ENCODE results near the gene NFYC. TPM values are rescaled to one million over a fixed set of nuclear protein-coding genes. Genes with fewer than 3 reads are reported as not detected.

NFYC gene
- total RNA-seq, 1 experiment from 2014 or later = 61.6 TPM

DNA sequence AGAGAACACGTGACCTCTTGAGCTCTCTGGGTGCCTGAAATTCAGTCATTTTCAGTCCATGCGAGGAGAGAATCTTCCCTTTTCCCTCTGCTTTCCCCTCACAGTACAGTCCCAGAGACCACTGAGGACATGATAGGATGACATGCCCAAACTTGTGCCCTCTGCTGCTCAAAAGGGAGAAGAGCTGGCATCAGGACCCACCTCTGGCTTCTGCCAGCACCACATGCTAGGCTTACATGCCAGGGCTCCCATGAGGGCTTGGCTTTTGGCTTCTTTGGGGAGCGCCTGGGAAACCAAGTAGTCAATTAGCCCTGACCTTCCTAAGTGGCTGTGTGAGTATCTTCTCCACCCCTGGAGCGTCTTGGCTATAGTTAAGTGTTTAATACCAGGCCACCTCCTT is 78.3 kb downstream of the NFYC start:
- DNase-seq = no peak
- Histone ChIP-seq H3K27me3 (replicated peaks; ENCODE audit: control insufficient read depth, insufficient read depth, low read length) (no peaks in the 10 kb centered on the region), H3K9me3 (no peaks in the 10 kb centered on the region), H3K4me1 (no peaks in the 10 kb centered on the region), H3K4me3 (ENCODE audit: low read depth, low read length) (no peak overlapping the region), H3K36me3 (ENCODE audit: control insufficient read depth, insufficient read depth, low read length) (no peaks in the 10 kb centered on the region; the same call in 1 of the 2 replicates)
- no peaks in the 10 kb centered on the region for H3K27me3 Mint-ChIP-seq (ENCODE audit: insufficient read depth, unreplicated experiment)
- H3K4me3 Mint-ChIP-seq (ENCODE audit: unreplicated experiment) = no peak overlapping the region
- no peaks in the 10 kb centered on the region for H3K9me3 Mint-ChIP-seq (ENCODE audit: unreplicated experiment)
- POLR2A ChIA-PET = no interaction called here
- intact Hi-C loops (cut with micrococcal nuclease; ENCODE audit: unreplicated experiment) = no loop called here
- no peak overlapping the region for H3K27ac Mint-ChIP-seq (ENCODE audit: unreplicated experiment)
- no TSS peak for BruUV-seq (replicated peaks)
- H3K4me1 Mint-ChIP-seq (ENCODE audit: low read depth, unreplicated experiment) = no peaks in the 10 kb centered on the region
- TF ChIP-seq, protein P1, sequence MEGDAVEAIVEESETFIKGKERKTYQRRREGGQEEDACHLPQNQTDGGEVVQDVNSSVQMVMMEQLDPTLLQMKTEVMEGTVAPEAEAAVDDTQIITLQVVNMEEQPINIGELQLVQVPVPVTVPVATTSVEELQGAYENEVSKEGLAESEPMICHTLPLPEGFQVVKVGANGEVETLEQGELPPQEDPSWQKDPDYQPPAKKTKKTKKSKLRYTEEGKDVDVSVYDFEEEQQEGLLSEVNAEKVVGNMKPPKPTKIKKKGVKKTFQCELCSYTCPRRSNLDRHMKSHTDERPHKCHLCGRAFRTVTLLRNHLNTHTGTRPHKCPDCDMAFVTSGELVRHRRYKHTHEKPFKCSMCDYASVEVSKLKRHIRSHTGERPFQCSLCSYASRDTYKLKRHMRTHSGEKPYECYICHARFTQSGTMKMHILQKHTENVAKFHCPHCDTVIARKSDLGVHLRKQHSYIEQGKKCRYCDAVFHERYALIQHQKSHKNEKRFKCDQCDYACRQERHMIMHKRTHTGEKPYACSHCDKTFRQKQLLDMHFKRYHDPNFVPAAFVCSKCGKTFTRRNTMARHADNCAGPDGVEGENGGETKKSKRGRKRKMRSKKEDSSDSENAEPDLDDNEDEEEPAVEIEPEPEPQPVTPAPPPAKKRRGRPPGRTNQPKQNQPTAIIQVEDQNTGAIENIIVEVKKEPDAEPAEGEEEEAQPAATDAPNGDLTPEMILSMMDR (IDR thresholded peaks at IDR 0.05; ENCODE audit: insufficient read depth in 1 of 2, low read depth in 1 of 2, low read length in 1 of 2, severe bottlenecking in 1 of 2, unreplicated experiment in 1 of 2) = no peak
- CTCF ChIA-PET = no interaction called here
- peaks cover 52% of the 10 kb centered on the region for H3K36me3 Mint-ChIP-seq (ENCODE audit: insufficient read depth, unreplicated experiment)

- no peak overlapping the region for H3K4me3 ChIP-seq (ENCODE audit: low read depth, low read length)
- no TSS peak for BruUV-seq (replicated peaks)
- H3K4me3 Mint-ChIP-seq (ENCODE audit: unreplicated experiment) = no peak overlapping the region
- H3K27me3 ChIP-seq (replicated peaks; ENCODE audit: control insufficient read depth, insufficient read depth, low read length) = no peaks in the 10 kb centered on the region
- no peaks in the 10 kb centered on the region for H3K27me3 Mint-ChIP-seq (ENCODE audit: insufficient read depth, unreplicated experiment)
- DNase-seq = no peak
- TF ChIP-seq, protein P1 (IDR thresholded peaks at IDR 0.05; ENCODE audit: insufficient read depth in 1 of 2, low read depth in 1 of 2, low read length in 1 of 2, severe bottlenecking in 1 of 2, unreplicated experiment in 1 of 2) = no peak
- intact Hi-C loops (cut with micrococcal nuclease; ENCODE audit: unreplicated experiment) = no loop called here
- no peaks in the 10 kb centered on the region for H3K4me1 Mint-ChIP-seq (ENCODE audit: low read depth, unreplicated experiment)
- no peaks in the 10 kb centered on the region for H3K4me1 ChIP-seq
- POLR2A ChIA-PET = no interaction called here
- no peaks in the 10 kb centered on the region for H3K9me3 ChIP-seq
- no peaks in the 10 kb centered on the region for H3K9me3 Mint-ChIP-seq (ENCODE audit: unreplicated experiment)
- CTCF ChIA-PET = no interaction called here
- H3K36me3 ChIP-seq (ENCODE audit: control insufficient read depth, insufficient read depth, low read length) = no peaks in the 10 kb centered on the region; the same call in 1 of the 2 replicates
- H3K27ac Mint-ChIP-seq (ENCODE audit: unreplicated experiment) = no peak overlapping the region
- peaks cover 52% of the 10 kb centered on the region for H3K36me3 Mint-ChIP-seq (ENCODE audit: insufficient read depth, unreplicated experiment)
Observed at GRCh38 chr1:40770296-40771070, 79.0 kb downstream of the NFYC start.

- intact Hi-C loops (cut with micrococcal nuclease; ENCODE audit: unreplicated experiment) = no loop called here
- DNase-seq = no peak
- TF ChIP-seq, protein P1 (IDR thresholded peaks at IDR 0.05; ENCODE audit: insufficient read depth in 1 of 2, low read depth in 1 of 2, low read length in 1 of 2, severe bottlenecking in 1 of 2, unreplicated experiment in 1 of 2) = no peak
- peaks cover 37% of the 10 kb centered on the region for H3K36me3 Mint-ChIP-seq (ENCODE audit: insufficient read depth, unreplicated experiment)
- no peak overlapping the region for H3K4me3 Mint-ChIP-seq (ENCODE audit: unreplicated experiment)
- CTCF ChIA-PET = interaction anchor here (0.7 to 0.8 kb wide), 2 partner anchors 180 to 448 kb away, joined by 3 read pairs; no protein-coding TSS in a partner anchor
- no peaks in the 10 kb centered on the region for H3K27me3 ChIP-seq (replicated peaks; ENCODE audit: control insufficient read depth, insufficient read depth, low read length)
- no peaks in the 10 kb centered on the region for H3K9me3 ChIP-seq
- no peaks in the 10 kb centered on the region; the same call in 1 of the 2 replicates for H3K36me3 ChIP-seq (ENCODE audit: control insufficient read depth, insufficient read depth, low read length)
- no TSS peak for BruUV-seq (replicated peaks)
- POLR2A ChIA-PET = no interaction called here
- no peaks in the 10 kb centered on the region for H3K9me3 Mint-ChIP-seq (ENCODE audit: unreplicated experiment)
- H3K4me3 ChIP-seq (ENCODE audit: low read depth, low read length) = no peak overlapping the region
- H3K27me3 Mint-ChIP-seq (ENCODE audit: insufficient read depth, unreplicated experiment) = no peaks in the 10 kb centered on the region
- no peak overlapping the region for H3K27ac Mint-ChIP-seq (ENCODE audit: unreplicated experiment)
- H3K4me1 Mint-ChIP-seq (ENCODE audit: low read depth, unreplicated experiment) = no peaks in the 10 kb centered on the region
- no peaks in the 10 kb centered on the region for H3K4me1 ChIP-seq
Observed at GRCh38 chr1:40772146-40772955, 80.8 kb downstream of the NFYC start.

Data from Caco-2 (cell line).